SK-N-SH (cell line): ENCODE results near the gene LCP2.

Source experiments
- CHD2 ChIP-seq: fragments of 150-350 bp; IDR thresholded peaks from 2 replicates; pipeline ENCODE4 v1.6.1; 2018; ENCODE audit warnings: low read length; ENCODE audit not compliant: partially characterized antibody
- ELF1 ChIP-seq: IDR thresholded peaks from 2 replicates; pipeline ENCODE4 v1.4.0; 2012
- EP300 ChIP-seq, 2 experiments: IDR thresholded peaks; 2 replicates each; pipeline versions ENCODE4 v1.4.0 to v1.6.1; 2012; ENCODE audit warnings: borderline replicate concordance in 1 of 2, low read depth in 1 of 2, low read length in 1 of 2
- JUND ChIP-seq: IDR thresholded peaks from 2 replicates; pipeline ENCODE4 v1.4.0; 2012
- NFIC ChIP-seq: IDR thresholded peaks from 2 replicates; pipeline ENCODE4 v1.4.0; 2012; ENCODE audit warnings: borderline replicate concordance
- POLR2AphosphoS5 ChIP-seq: IDR thresholded peaks from 2 replicates; pipeline ENCODE4 v1.6.1; 2012; ENCODE audit warnings: low read depth, low read length
- RFX5 ChIP-seq: IDR thresholded peaks from 2 replicates; pipeline ENCODE4 v1.6.1; 2012; ENCODE audit warnings: mild to moderate bottlenecking, improper control_type of control experiment, low read length
- YY1 ChIP-seq: IDR thresholded peaks from 2 replicates; pipeline ENCODE4 v1.4.0; 2012; ENCODE audit warnings: low read depth, mild to moderate bottlenecking
- TF ChIP-seq, protein P1 (sequence below): fragments of 200-600 bp; sonication (generic); IDR thresholded peaks from 2 replicates; pipeline ENCODE4 v1.6.1; 2017; ENCODE audit warnings: antibody characterized with exemption, mild to moderate bottlenecking, moderate library complexity
- TF ChIP-seq, protein P2 (sequence below): IDR thresholded peaks from 2 replicates; pipeline ENCODE4 v1.4.0; 2012; ENCODE audit warnings: low read depth, borderline replicate concordance
- TF ChIP-seq, protein P3 (sequence below): IDR thresholded peaks from 2 replicates; pipeline ENCODE4 v1.6.1; 2012; ENCODE audit warnings: mild to moderate bottlenecking, low read depth, low read length, moderate library complexity
- TF ChIP-seq, protein P4 (sequence below): fragments of 150-350 bp; IDR thresholded peaks from 2 replicates; pipeline ENCODE4 v1.6.1; 2016; ENCODE audit warnings: mild to moderate bottlenecking, low read depth, low read length
- TF ChIP-seq, protein P5 (sequence below): IDR thresholded peaks from 2 replicates; pipeline ENCODE4; 2012
- TF ChIP-seq, protein P6 (sequence below): IDR thresholded peaks from 2 replicates; pipeline ENCODE4 v1.4.0; 2012; ENCODE audit warnings: low read depth

DNA sequence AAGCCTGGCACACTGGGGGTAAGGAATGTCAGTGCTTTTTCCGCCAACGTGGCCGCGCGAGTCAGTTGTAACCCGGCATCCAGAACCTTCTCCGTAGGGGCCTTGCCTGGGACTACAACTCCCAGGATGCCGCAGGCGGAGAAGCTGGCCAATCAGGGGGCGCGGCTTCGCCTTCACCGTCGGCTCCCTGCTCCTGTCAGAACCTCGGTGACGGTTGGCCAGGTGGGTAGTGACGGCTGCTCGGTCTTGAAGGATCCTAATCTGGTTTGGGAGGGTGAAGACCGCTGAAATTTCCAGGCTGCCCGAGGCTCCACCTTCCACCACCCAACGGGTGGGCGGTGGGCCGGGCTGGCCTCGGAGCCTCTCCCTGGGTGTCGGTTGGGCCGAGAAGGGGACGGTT is 64.8 kb downstream of the LCP2 start, which contains the start of gene C5orf58:
- TF ChIP-seq, protein P1, sequence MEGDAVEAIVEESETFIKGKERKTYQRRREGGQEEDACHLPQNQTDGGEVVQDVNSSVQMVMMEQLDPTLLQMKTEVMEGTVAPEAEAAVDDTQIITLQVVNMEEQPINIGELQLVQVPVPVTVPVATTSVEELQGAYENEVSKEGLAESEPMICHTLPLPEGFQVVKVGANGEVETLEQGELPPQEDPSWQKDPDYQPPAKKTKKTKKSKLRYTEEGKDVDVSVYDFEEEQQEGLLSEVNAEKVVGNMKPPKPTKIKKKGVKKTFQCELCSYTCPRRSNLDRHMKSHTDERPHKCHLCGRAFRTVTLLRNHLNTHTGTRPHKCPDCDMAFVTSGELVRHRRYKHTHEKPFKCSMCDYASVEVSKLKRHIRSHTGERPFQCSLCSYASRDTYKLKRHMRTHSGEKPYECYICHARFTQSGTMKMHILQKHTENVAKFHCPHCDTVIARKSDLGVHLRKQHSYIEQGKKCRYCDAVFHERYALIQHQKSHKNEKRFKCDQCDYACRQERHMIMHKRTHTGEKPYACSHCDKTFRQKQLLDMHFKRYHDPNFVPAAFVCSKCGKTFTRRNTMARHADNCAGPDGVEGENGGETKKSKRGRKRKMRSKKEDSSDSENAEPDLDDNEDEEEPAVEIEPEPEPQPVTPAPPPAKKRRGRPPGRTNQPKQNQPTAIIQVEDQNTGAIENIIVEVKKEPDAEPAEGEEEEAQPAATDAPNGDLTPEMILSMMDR, result no peak
- TF ChIP-seq, protein P2, sequence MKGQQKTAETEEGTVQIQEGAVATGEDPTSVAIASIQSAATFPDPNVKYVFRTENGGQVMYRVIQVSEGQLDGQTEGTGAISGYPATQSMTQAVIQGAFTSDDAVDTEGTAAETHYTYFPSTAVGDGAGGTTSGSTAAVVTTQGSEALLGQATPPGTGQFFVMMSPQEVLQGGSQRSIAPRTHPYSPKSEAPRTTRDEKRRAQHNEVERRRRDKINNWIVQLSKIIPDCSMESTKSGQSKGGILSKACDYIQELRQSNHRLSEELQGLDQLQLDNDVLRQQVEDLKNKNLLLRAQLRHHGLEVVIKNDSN, result no peak
- TF ChIP-seq RFX5, result no peak
- TF ChIP-seq POLR2AphosphoS5, result no peak
- TF ChIP-seq NFIC, result no peak
- TF ChIP-seq, protein P3, sequence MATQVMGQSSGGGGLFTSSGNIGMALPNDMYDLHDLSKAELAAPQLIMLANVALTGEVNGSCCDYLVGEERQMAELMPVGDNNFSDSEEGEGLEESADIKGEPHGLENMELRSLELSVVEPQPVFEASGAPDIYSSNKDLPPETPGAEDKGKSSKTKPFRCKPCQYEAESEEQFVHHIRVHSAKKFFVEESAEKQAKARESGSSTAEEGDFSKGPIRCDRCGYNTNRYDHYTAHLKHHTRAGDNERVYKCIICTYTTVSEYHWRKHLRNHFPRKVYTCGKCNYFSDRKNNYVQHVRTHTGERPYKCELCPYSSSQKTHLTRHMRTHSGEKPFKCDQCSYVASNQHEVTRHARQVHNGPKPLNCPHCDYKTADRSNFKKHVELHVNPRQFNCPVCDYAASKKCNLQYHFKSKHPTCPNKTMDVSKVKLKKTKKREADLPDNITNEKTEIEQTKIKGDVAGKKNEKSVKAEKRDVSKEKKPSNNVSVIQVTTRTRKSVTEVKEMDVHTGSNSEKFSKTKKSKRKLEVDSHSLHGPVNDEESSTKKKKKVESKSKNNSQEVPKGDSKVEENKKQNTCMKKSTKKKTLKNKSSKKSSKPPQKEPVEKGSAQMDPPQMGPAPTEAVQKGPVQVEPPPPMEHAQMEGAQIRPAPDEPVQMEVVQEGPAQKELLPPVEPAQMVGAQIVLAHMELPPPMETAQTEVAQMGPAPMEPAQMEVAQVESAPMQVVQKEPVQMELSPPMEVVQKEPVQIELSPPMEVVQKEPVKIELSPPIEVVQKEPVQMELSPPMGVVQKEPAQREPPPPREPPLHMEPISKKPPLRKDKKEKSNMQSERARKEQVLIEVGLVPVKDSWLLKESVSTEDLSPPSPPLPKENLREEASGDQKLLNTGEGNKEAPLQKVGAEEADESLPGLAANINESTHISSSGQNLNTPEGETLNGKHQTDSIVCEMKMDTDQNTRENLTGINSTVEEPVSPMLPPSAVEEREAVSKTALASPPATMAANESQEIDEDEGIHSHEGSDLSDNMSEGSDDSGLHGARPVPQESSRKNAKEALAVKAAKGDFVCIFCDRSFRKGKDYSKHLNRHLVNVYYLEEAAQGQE, result no peak
- TF ChIP-seq, protein P4, sequence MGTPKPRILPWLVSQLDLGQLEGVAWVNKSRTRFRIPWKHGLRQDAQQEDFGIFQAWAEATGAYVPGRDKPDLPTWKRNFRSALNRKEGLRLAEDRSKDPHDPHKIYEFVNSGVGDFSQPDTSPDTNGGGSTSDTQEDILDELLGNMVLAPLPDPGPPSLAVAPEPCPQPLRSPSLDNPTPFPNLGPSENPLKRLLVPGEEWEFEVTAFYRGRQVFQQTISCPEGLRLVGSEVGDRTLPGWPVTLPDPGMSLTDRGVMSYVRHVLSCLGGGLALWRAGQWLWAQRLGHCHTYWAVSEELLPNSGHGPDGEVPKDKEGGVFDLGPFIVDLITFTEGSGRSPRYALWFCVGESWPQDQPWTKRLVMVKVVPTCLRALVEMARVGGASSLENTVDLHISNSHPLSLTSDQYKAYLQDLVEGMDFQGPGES, result no peak
- no peak for TF ChIP-seq CHD2
- TF ChIP-seq EP300 (IDR thresholded peaks at IDR 0.05; ENCODE audit: borderline replicate concordance in 1 of 2, low read depth in 1 of 2, low read length in 1 of 2), result no peak
- no peak for TF ChIP-seq JUND
- TF ChIP-seq ELF1, result no peak
- TF ChIP-seq, protein P5, sequence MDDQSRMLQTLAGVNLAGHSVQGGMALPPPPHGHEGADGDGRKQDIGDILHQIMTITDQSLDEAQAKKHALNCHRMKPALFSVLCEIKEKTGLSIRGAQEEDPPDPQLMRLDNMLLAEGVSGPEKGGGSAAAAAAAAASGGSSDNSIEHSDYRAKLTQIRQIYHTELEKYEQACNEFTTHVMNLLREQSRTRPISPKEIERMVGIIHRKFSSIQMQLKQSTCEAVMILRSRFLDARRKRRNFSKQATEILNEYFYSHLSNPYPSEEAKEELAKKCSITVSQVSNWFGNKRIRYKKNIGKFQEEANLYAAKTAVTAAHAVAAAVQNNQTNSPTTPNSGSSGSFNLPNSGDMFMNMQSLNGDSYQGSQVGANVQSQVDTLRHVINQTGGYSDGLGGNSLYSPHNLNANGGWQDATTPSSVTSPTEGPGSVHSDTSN, result no peak
- no peak for TF ChIP-seq YY1
- TF ChIP-seq, protein P6, sequence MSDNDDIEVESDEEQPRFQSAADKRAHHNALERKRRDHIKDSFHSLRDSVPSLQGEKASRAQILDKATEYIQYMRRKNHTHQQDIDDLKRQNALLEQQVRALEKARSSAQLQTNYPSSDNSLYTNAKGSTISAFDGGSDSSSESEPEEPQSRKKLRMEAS, result no peak
